ENCODE data around the gene ZNF226.
"Not testable (repeated sequence)": the region's sequence is repeated elsewhere in the genome, so short reads cannot be mapped to it uniquely, and the experiment has no call there.

The ZNF226 gene

GRCh38 chr19:44212866-44213346 lies 48.0 kb downstream of the ZNF226 start:
- DNase-seq: no peak

DNA sequence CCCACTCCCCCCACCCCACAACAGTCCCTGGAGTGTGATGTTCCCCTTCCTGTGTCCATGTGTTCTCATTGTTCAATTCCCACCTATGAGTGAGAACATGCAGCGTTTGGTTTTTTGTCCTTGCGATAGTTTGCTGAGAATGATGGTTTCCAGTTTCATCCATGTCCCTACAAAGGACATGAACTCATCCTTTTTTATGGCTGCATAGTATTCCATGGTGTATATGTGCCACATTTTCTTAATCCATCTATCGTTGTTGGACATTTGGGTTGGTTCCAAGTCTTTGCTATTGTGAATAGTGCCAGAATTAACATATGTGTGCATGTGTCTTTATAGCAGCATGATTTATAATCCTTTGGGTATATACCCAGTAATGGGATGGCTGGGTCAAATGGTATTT lies 55.0 kb downstream of the ZNF226 start:
- not testable (repeated sequence) for DNase-seq

- DNase-seq: not testable (repeated sequence)
Measured at GRCh38 chr19:44220761-44221160, 55.9 kb downstream of the ZNF226 start.

GRCh38 chr19:44221291-44221690 lies 56.4 kb downstream of the ZNF226 start:
- not testable (repeated sequence) for DNase-seq

All from activated CD4-positive, alpha-beta T cell treated with anti-CD3 and anti-CD28 coated beads for 4 hours (primary cell).